ENCODE data around the gene PNPLA5. TPM values are rescaled to one million over a fixed set of nuclear protein-coding genes. Genes with fewer than 3 reads are reported as not detected.

Gene PNPLA5
- total RNA-seq, 2 donors from 2014 or later: not detected

GRCh38 chr22:43926349-43926710 lies 34.5 kb upstream of the PNPLA5 start:
- DNase-seq (ENCODE audit: low spot score) (no peak), ATAC-seq (ENCODE audit: insufficient number of reproducible peaks, low FRiP score, low read depth) (no peak)
- Histone ChIP-seq H3K27me3 (replicated peaks; ENCODE audit: insufficient read depth) (peaks cover 5% of the 10 kb centered on the region), H3K4me1 (ENCODE audit: control insufficient read depth in 1 of 2, low read depth in 2 of 2) (peaks cover 0 to 6% of the 10 kb centered on the region in 2 donors), H3K4me3 (no peak overlapping the region), H3K36me3 (no peaks in the 10 kb centered on the region), H3K27ac (no peak overlapping the region), H3K9me3 (no peaks in the 10 kb centered on the region)
- TF ChIP-seq CTCF (IDR thresholded peaks at IDR 0.05): no peak

GRCh38 chr22:43925433-43926348 lies 33.9 kb upstream of the PNPLA5 start:
- Histone ChIP-seq H3K9me3 (no peaks in the 10 kb centered on the region), H3K4me3 (no peak overlapping the region), H3K4me1 (ENCODE audit: control insufficient read depth in 1 of 2, low read depth in 2 of 2) (peaks cover 0 to 6% of the 10 kb centered on the region in 2 donors), H3K27ac (no peak overlapping the region), H3K27me3 (replicated peaks; ENCODE audit: insufficient read depth) (peaks cover 5% of the 10 kb centered on the region), H3K36me3 (no peaks in the 10 kb centered on the region)
- no peak for TF ChIP-seq CTCF (IDR thresholded peaks at IDR 0.05)
- DNase-seq (ENCODE audit: low spot score) (no peak), ATAC-seq (ENCODE audit: insufficient number of reproducible peaks, low FRiP score, low read depth) (no peak)

DNA sequence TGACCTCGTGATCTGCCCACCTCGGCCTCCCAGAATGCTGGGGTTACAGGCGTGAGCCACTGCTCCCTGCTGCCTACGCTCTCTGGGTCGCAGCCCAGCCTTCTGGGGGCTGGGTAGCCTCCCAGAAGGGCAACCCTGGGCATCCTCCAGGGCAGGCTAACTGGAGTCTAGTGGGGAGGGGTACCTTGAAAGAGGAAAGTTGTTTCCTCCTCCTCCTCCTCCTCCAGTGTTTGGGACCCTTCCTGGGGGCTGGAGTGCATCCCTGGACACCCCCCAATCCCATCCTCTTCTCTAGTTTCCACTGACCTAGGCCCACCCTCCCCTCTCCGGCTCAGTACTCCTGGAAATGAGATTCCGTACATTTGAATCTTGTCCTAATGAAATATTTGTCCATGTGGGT lies 33.1 kb upstream of the PNPLA5 start:
- H3K27me3 ChIP-seq (replicated peaks; ENCODE audit: insufficient read depth): peaks cover 5% of the 10 kb centered on the region
- H3K9me3 ChIP-seq: no peaks in the 10 kb centered on the region
- no peak overlapping the region for H3K4me3 ChIP-seq
- ATAC-seq (ENCODE audit: insufficient number of reproducible peaks, low FRiP score, low read depth): no peak
- no peak for DNase-seq (ENCODE audit: low spot score)
- no peak overlapping the region for H3K27ac ChIP-seq
- H3K4me1 ChIP-seq (ENCODE audit: control insufficient read depth in 1 of 2, low read depth in 2 of 2): peaks cover 0 to 6% of the 10 kb centered on the region in 2 donors
- no peak for TF ChIP-seq CTCF (IDR thresholded peaks at IDR 0.05)
- no peaks in the 10 kb centered on the region for H3K36me3 ChIP-seq

- H3K27ac ChIP-seq: no peak within 1 kb of the TSS
- no peak for ATAC-seq (ENCODE audit: insufficient number of reproducible peaks, low FRiP score, low read depth)
Observed at GRCh38 chr22:43923631-43924464, 32.0 kb upstream of the PNPLA5 start, which contains the start of gene PNPLA3. TSS of gene PNPLA3 (plus strand) at chr22:43923805. CDS start at chr22:43923912, 107 bp downstream.

More at GRCh38 chr22:43923631-43924464, 32.0 kb upstream of the PNPLA5 start, which contains the start of gene PNPLA3:
- peaks cover 5% of the 10 kb centered on the region for H3K27me3 ChIP-seq (replicated peaks; ENCODE audit: insufficient read depth)
- no peaks in the 10 kb centered on the region for H3K36me3 ChIP-seq
- peaks cover 0 to 6% of the 10 kb centered on the region in 2 donors for H3K4me1 ChIP-seq (ENCODE audit: control insufficient read depth in 1 of 2, low read depth in 2 of 2)
- TF ChIP-seq CTCF (IDR thresholded peaks at IDR 0.05): no peak
- no peaks in the 10 kb centered on the region for H3K9me3 ChIP-seq
- DNase-seq (ENCODE audit: low spot score): peak; percentile 42
- peak within 1 kb of the TSS; percentile 74 for H3K4me3 ChIP-seq
